HEK293 (cell line): ENCODE measurements around the gene ZFR2.

Experiments used
- CTCF ChIA-PET: fragments of 350-600 bp; formaldehyde crosslinking; extraction: SDS; loops from one replicate; lab custom pipeline; 2021; ENCODE audit warnings: antibody characterized with exemption; lab: Yijun Ruan, JAX
- POLR2A ChIA-PET: fragments of 300-600 bp; formaldehyde crosslinking; extraction: SDS; loops from one replicate; lab custom pipeline; 2020; ENCODE audit warnings: antibody characterized with exemption, inconsistent platforms; lab: Yijun Ruan, JAX
- H3K27ac ChIP-seq: fragments of 200-500 bp; sonication (Bioruptor generic); 2 replicates; pipeline ENCODE4 v1.5.1; 2014; ENCODE audit warnings: low read depth, low read length, control low read depth, inconsistent platforms; ENCODE audit errors: extremely low read depth
- H3K36me3 ChIP-seq, 2 experiments: fragments of 200-500 bp in 1 of 2; sonication (Bioruptor generic) in 1 of 2; 1 replicate in 1 of 2; 2 replicates in 1 of 2; pipeline ENCODE4 v1.5.1; 2014 to 2017; ENCODE audit warnings: inconsistent platforms in 2 of 2, low read length in 2 of 2; ENCODE audit not compliant: control insufficient read depth in 2 of 2, insufficient read depth in 1 of 2
- H3K4me1 ChIP-seq: fragments of 200-500 bp; sonication (Bioruptor generic); 2 replicates; pipeline ENCODE4 v1.5.1; 2014; ENCODE audit warnings: mild to moderate bottlenecking, low read length, inconsistent platforms; ENCODE audit not compliant: control insufficient read depth, insufficient read depth
- H3K4me3 ChIP-seq: 2 replicates; pipeline ENCODE4 v1.5.1; 2011; ENCODE audit warnings: low read depth, mild to moderate bottlenecking, control low read depth, low read length, moderate library complexity
- H3K9me3 ChIP-seq: fragments of 200-500 bp; sonication (Bioruptor generic); 2 replicates; pipeline ENCODE4 v1.5.1; 2014; ENCODE audit warnings: low read depth, low read length, inconsistent platforms; ENCODE audit not compliant: control insufficient read depth, insufficient read depth
- GLIS1 ChIP-seq: fragments of 450-650 bp; formaldehyde crosslinking; IDR thresholded peaks from 2 replicates; pipeline ENCODE4 v1.5.1; 2016; ENCODE audit warnings: missing biosample characterization, missing genetic modification characterization
- HOXA7 ChIP-seq: sonication (generic); formaldehyde crosslinking; IDR thresholded peaks from 2 replicates; pipeline ENCODE4 v1.8.1; 2022; ENCODE audit warnings: missing genetic modification reagents, borderline replicate concordance
- KLF1 ChIP-seq: fragments of 450-650 bp; formaldehyde crosslinking; IDR thresholded peaks from 2 replicates; pipeline ENCODE4 v1.5.1; 2016; ENCODE audit warnings: missing biosample characterization, missing genetic modification characterization
- OVOL3 ChIP-seq: fragments of 450-650 bp; formaldehyde crosslinking; IDR thresholded peaks from 2 replicates; pipeline ENCODE4 v1.5.1; 2016; ENCODE audit warnings: missing biosample characterization, missing genetic modification characterization
- RBAK ChIP-seq: fragments of 450-650 bp; formaldehyde crosslinking; IDR thresholded peaks from 2 replicates; pipeline ENCODE4 v1.5.1; 2016; ENCODE audit warnings: missing biosample characterization, missing genetic modification characterization
- SP7 ChIP-seq: fragments of 450-650 bp; formaldehyde crosslinking; IDR thresholded peaks from 2 replicates; pipeline ENCODE4 v1.5.1; 2016; ENCODE audit warnings: missing biosample characterization, missing genetic modification characterization
- YY1 ChIP-seq: fragments of 450-650 bp; formaldehyde crosslinking; IDR thresholded peaks from 2 replicates; pipeline ENCODE4 v1.5.1; 2018; ENCODE audit warnings: missing biosample characterization, missing genetic modification characterization
- ZNF146 ChIP-seq: fragments of 450-650 bp; formaldehyde crosslinking; IDR thresholded peaks from 2 replicates; pipeline ENCODE4 v1.5.1; 2016; ENCODE audit warnings: missing biosample characterization, missing genetic modification characterization
- ZNF16 ChIP-seq: fragments of 450-650 bp; formaldehyde crosslinking; IDR thresholded peaks from 2 replicates; pipeline ENCODE4 v1.5.1; 2016; ENCODE audit warnings: low read depth, missing biosample characterization, missing genetic modification characterization
- ZNF169 ChIP-seq: fragments of 450-650 bp; formaldehyde crosslinking; IDR thresholded peaks from 2 replicates; pipeline ENCODE4 v1.5.1; 2016; ENCODE audit warnings: missing biosample characterization, missing genetic modification characterization
- ZNF23 ChIP-seq: fragments of 450-650 bp; formaldehyde crosslinking; IDR thresholded peaks from 2 replicates; pipeline ENCODE4 v1.5.1; 2016; ENCODE audit warnings: missing biosample characterization, missing genetic modification characterization, borderline replicate concordance
- ZNF48 ChIP-seq: fragments of 450-650 bp; formaldehyde crosslinking; IDR thresholded peaks from 2 replicates; pipeline ENCODE4 v1.5.1; 2016; ENCODE audit warnings: missing biosample characterization, missing genetic modification characterization
- ZNF501 ChIP-seq: fragments of 450-650 bp; formaldehyde crosslinking; IDR thresholded peaks from 2 replicates; pipeline ENCODE4 v1.5.1; 2016; ENCODE audit warnings: missing biosample characterization, missing genetic modification characterization
- ZNF670 ChIP-seq: fragments of 450-650 bp; formaldehyde crosslinking; IDR thresholded peaks from 2 replicates; pipeline ENCODE4 v1.5.1; 2016; ENCODE audit warnings: missing biosample characterization, missing genetic modification characterization, low read depth
- ZSCAN16 ChIP-seq: fragments of 450-650 bp; formaldehyde crosslinking; IDR thresholded peaks from 2 replicates; pipeline ENCODE4 v1.5.1; 2016; ENCODE audit warnings: missing biosample characterization, missing genetic modification characterization
- TF ChIP-seq, protein P1 (sequence below): fragments of 450-650 bp; formaldehyde crosslinking; IDR thresholded peaks from 2 replicates; pipeline ENCODE4 v1.5.1; 2016; ENCODE audit warnings: missing biosample characterization, missing genetic modification characterization, low read depth
- TF ChIP-seq, protein P2 (sequence below): fragments of 450-650 bp; formaldehyde crosslinking; IDR thresholded peaks from 2 replicates; pipeline ENCODE4 v1.5.1; 2016; ENCODE audit warnings: missing biosample characterization, missing genetic modification characterization
- TF ChIP-seq, protein P3 (sequence below): fragments of 450-650 bp; formaldehyde crosslinking; IDR thresholded peaks from 2 replicates; pipeline ENCODE4 v1.5.1; 2016; ENCODE audit warnings: missing biosample characterization, missing genetic modification characterization
- TF ChIP-seq, protein P4 (sequence below): fragments of 450-650 bp; formaldehyde crosslinking; conservative IDR thresholded peaks from 2 replicates; pipeline ENCODE4 v1.5.1; 2016; ENCODE audit warnings: low read depth, missing biosample characterization, missing genetic modification characterization
- TF ChIP-seq, protein P5 (sequence below): fragments of 450-650 bp; formaldehyde crosslinking; IDR thresholded peaks from 2 replicates; pipeline ENCODE4 v1.5.1; 2016; ENCODE audit warnings: missing biosample characterization, missing genetic modification characterization
- TF ChIP-seq, protein P6 (sequence below): fragments of 450-650 bp; IDR thresholded peaks from 2 replicates; pipeline ENCODE4 v1.5.1; 2018; ENCODE audit warnings: missing biosample characterization, missing genetic modification characterization

The ZFR2 gene

DNA sequence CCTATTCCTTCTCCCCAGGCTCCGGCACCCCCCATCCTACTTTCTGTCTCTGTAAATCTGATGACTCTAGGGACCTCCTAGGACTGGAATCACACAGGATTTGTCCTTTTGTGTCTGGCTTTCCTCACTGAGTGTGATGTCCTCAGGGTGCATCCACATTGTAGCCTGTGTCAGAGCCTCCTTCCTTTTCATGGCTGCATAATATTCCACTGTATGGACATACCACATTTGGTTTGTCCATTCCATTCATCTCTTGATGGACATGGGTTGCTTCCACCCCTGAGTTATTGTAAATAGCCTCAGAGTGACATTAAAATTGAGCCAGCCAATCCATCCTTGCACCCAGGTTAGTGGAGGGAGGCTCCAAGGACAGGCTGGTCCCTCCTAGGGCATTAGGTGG is 41.3 kb upstream of the ZFR2 start (continued):
- TF ChIP-seq, protein P1, sequence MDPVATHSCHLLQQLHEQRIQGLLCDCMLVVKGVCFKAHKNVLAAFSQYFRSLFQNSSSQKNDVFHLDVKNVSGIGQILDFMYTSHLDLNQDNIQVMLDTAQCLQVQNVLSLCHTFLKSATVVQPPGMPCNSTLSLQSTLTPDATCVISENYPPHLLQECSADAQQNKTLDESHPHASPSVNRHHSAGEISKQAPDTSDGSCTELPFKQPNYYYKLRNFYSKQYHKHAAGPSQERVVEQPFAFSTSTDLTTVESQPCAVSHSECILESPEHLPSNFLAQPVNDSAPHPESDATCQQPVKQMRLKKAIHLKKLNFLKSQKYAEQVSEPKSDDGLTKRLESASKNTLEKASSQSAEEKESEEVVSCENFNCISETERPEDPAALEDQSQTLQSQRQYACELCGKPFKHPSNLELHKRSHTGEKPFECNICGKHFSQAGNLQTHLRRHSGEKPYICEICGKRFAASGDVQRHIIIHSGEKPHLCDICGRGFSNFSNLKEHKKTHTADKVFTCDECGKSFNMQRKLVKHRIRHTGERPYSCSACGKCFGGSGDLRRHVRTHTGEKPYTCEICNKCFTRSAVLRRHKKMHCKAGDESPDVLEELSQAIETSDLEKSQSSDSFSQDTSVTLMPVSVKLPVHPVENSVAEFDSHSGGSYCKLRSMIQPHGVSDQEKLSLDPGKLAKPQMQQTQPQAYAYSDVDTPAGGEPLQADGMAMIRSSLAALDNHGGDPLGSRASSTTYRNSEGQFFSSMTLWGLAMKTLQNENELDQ (tag by site-specific recombination), result no peak
- TF ChIP-seq, protein P2, sequence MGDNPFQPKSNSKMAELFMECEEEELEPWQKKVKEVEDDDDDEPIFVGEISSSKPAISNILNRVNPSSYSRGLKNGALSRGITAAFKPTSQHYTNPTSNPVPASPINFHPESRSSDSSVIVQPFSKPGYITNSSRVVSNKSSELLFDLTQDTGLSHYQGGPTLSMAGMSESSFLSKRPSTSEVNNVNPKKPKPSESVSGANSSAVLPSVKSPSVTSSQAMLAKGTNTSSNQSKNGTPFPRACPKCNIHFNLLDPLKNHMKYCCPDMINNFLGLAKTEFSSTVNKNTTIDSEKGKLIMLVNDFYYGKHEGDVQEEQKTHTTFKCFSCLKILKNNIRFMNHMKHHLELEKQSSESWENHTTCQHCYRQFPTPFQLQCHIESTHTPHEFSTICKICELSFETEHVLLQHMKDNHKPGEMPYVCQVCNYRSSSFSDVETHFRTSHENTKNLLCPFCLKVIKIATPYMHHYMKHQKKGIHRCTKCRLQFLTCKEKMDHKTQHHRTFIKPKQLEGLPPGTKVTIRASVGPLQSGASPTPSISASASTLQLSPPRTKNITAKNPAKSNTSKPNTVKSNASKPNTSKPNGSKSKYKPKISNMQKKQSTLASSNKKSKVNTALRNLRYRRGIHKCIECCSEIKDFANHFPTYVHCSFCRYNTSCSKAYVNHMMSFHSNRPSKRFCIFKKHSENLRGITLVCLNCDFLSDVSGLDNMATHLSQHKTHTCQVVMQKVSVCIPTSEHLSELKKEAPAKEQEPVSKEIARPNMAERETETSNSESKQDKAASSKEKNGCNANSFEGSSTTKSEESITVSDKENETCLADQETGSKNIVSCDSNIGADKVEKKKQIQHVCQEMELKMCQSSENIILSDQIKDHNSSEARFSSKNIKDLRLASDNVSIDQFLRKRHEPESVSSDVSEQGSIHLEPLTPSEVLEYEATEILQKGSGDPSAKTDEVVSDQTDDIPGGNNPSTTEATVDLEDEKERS (tag by site-specific recombination), result peak; percentile 98
- no peak for TF ChIP-seq ZNF48 (tag by site-specific recombination)
- no peak for TF ChIP-seq ZSCAN16 (tag by site-specific recombination)
- no peak for TF ChIP-seq OVOL3 (tag by site-specific recombination)
- TF ChIP-seq ZNF23 (tag by site-specific recombination), result no peak
- TF ChIP-seq SP7, result no peak
- no peak for TF ChIP-seq YY1 (tag by site-specific recombination)
- TF ChIP-seq, protein P3, sequence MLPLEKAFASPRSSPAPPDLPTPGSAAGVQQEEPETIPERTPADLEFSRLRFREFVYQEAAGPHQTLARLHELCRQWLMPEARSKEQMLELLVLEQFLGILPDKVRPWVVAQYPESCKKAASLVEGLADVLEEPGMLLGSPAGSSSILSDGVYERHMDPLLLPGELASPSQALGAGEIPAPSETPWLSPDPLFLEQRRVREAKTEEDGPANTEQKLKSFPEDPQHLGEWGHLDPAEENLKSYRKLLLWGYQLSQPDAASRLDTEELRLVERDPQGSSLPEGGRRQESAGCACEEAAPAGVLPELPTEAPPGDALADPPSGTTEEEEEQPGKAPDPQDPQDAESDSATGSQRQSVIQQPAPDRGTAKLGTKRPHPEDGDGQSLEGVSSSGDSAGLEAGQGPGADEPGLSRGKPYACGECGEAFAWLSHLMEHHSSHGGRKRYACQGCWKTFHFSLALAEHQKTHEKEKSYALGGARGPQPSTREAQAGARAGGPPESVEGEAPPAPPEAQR (tag by site-specific recombination), result no peak
- TF ChIP-seq ZNF146 (tag by site-specific recombination), result peak; percentile 100
- TF ChIP-seq ZNF670 (tag by site-specific recombination), result no peak
- TF ChIP-seq, all 188 proteins: peak for 5

DNA sequence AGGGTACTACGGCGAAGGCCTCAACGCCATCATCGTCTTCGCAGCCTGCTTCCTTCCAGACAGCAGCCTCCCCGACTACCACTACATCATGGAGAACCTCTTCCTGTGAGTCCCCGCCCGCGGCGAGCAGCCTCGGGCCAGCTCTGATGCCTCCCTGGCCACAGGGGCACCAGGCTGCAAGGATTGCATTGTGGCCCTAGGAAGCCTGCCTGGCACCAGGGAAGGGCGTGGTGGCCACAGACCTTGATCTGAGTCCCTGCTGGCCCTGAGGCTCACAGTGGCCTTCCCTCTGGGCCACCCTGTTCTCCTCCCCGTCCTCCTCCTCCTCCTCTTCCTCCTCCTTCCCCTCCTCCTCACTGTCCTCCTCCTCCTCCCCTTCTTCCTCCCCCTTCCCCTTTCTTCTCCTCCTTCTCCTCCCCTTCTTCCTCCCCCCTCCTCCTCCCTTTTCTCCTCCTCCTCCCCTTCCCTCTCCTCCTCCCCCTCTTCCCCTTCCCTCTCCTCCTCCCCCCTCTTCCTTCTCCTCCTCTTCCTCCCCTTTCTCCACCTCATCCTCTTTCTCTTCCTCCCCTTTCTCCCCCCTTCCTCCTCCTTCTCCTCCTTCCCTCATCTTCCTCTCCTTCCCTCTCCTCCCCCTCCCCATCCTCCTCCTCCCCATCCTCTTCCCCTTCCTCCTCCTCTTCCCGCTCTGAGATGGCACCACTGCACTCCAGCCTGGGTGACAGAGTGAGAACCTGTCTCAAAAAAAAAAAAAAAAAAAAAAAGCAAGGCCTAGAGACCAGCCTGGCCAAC is 39.6 kb upstream of the ZFR2 start:
- Histone ChIP-seq H3K9me3 (no peaks in the 10 kb centered on the region), H3K4me1 (no peaks in the 10 kb centered on the region), H3K4me3 (no peak overlapping the region), H3K27ac (no peak overlapping the region), H3K36me3 (no peaks in the 10 kb centered on the region)
- CTCF ChIA-PET, result no interaction called here
- POLR2A ChIA-PET, result no interaction called here
- TF ChIP-seq ZNF169 (tag by site-specific recombination) (no peak), GLIS1 (tag by site-specific recombination) (no peak), KLF1 (tag by site-specific recombination) (no peak), HOXA7 (CRISPR knock-in tag) (no peak), ZNF16 (no peak), RBAK (tag by site-specific recombination) (no peak), ZNF501 (no peak)
- TF ChIP-seq, protein P4, sequence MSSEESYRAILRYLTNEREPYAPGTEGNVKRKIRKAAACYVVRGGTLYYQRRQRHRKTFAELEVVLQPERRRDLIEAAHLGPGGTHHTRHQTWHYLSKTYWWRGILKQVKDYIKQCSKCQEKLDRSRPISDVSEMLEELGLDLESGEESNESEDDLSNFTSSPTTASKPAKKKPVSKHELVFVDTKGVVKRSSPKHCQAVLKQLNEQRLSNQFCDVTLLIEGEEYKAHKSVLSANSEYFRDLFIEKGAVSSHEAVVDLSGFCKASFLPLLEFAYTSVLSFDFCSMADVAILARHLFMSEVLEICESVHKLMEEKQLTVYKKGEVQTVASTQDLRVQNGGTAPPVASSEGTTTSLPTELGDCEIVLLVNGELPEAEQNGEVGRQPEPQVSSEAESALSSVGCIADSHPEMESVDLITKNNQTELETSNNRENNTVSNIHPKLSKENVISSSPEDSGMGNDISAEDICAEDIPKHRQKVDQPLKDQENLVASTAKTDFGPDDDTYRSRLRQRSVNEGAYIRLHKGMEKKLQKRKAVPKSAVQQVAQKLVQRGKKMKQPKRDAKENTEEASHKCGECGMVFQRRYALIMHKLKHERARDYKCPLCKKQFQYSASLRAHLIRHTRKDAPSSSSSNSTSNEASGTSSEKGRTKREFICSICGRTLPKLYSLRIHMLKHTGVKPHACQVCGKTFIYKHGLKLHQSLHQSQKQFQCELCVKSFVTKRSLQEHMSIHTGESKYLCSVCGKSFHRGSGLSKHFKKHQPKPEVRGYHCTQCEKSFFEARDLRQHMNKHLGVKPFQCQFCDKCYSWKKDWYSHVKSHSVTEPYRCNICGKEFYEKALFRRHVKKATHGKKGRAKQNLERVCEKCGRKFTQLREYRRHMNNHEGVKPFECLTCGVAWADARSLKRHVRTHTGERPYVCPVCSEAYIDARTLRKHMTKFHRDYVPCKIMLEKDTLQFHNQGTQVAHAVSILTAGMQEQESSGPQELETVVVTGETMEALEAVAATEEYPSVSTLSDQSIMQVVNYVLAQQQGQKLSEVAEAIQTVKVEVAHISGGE, result no peak
- TF ChIP-seq, protein P5, sequence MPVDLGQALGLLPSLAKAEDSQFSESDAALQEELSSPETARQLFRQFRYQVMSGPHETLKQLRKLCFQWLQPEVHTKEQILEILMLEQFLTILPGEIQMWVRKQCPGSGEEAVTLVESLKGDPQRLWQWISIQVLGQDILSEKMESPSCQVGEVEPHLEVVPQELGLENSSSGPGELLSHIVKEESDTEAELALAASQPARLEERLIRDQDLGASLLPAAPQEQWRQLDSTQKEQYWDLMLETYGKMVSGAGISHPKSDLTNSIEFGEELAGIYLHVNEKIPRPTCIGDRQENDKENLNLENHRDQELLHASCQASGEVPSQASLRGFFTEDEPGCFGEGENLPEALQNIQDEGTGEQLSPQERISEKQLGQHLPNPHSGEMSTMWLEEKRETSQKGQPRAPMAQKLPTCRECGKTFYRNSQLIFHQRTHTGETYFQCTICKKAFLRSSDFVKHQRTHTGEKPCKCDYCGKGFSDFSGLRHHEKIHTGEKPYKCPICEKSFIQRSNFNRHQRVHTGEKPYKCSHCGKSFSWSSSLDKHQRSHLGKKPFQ, result no peak
- TF ChIP-seq, protein P6, sequence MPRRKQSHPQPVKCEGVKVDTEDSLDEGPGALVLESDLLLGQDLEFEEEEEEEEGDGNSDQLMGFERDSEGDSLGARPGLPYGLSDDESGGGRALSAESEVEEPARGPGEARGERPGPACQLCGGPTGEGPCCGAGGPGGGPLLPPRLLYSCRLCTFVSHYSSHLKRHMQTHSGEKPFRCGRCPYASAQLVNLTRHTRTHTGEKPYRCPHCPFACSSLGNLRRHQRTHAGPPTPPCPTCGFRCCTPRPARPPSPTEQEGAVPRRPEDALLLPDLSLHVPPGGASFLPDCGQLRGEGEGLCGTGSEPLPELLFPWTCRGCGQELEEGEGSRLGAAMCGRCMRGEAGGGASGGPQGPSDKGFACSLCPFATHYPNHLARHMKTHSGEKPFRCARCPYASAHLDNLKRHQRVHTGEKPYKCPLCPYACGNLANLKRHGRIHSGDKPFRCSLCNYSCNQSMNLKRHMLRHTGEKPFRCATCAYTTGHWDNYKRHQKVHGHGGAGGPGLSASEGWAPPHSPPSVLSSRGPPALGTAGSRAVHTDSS (tag by site-specific recombination), result peak; percentile 67
